Activated naive CD4-positive, alpha-beta T cell treated with anti-CD3 and anti-CD28 coated beads, Interleukin-2, amount 10 ng/mL, durations not matched to agents 7 days and 5 days (primary cell): Measurements from ENCODE around the gene IL1RAPL1.

Experiments
- CTCF ChIA-PET: fragments of 350-600 bp; sonication (Branson Sonifier 250); formaldehyde crosslinking; loops from one replicate; lab custom pipeline; 2021; ENCODE audit warnings: antibody characterized with exemption; lab: Charles Lee
- DNase-seq: peaks from one replicate; pipeline ENCODE4 v3.0.0-alpha.2; 2020
- H3K27ac Mint-ChIP-seq: one replicate; pipeline ENCODE4 v1.8.0; 2021; ENCODE audit warnings: mild to moderate bottlenecking, moderate library complexity, mixed read lengths
- H3K27me3 Mint-ChIP-seq: one replicate; pipeline ENCODE4 v1.8.0; 2021; ENCODE audit warnings: mild to moderate bottlenecking, mixed read lengths
- H3K36me3 Mint-ChIP-seq: one replicate; pipeline ENCODE4 v1.8.0; 2021; ENCODE audit warnings: mixed read lengths
- H3K4me1 Mint-ChIP-seq: one replicate; pipeline ENCODE4 v1.8.0; 2021; ENCODE audit warnings: mixed read lengths
- H3K4me3 Mint-ChIP-seq: one replicate; pipeline ENCODE4 v1.8.0; 2021; ENCODE audit warnings: mild to moderate bottlenecking, moderate library complexity, mixed read lengths
- H3K9me3 Mint-ChIP-seq: one replicate; pipeline ENCODE4 v1.8.0; 2021; ENCODE audit warnings: mixed read lengths

Gene IL1RAPL1

GRCh38 chrX:29792335-29792734 lies 1205.1 kb downstream of the IL1RAPL1 start:
- CTCF ChIA-PET = no interaction called here
- Mint-ChIP-seq H3K27me3 (no peaks in the 10 kb centered on the region), H3K9me3 (no peaks in the 10 kb centered on the region), H3K27ac (no peak overlapping the region), H3K4me3 (no peak overlapping the region), H3K4me1 (no peaks in the 10 kb centered on the region), H3K36me3 (no peaks in the 10 kb centered on the region)
- DNase-seq = no peak

GRCh38 chrX:29797156-29797555 lies 1209.9 kb downstream of the IL1RAPL1 start:
- H3K4me1 Mint-ChIP-seq = no peaks in the 10 kb centered on the region
- no peak overlapping the region for H3K27ac Mint-ChIP-seq
- H3K9me3 Mint-ChIP-seq = peaks cover 3% of the 10 kb centered on the region

GRCh38 chrX:29798469-29798868 lies 1211.2 kb downstream of the IL1RAPL1 start:
- no peak for DNase-seq

More at GRCh38 chrX:29797156-29797555, 1209.9 kb downstream of the IL1RAPL1 start:
- DNase-seq = no peak
- Mint-ChIP-seq H3K36me3 (no peaks in the 10 kb centered on the region), H3K4me3 (no peak overlapping the region), H3K27me3 (no peaks in the 10 kb centered on the region)
- CTCF ChIA-PET = no interaction called here

GRCh38 chrX:29813174-29813573 lies 1225.9 kb downstream of the IL1RAPL1 start:
- Mint-ChIP-seq H3K27me3 (no peaks in the 10 kb centered on the region), H3K4me1 (no peaks in the 10 kb centered on the region), H3K27ac (no peak overlapping the region), H3K4me3 (no peak overlapping the region), H3K36me3 (no peaks in the 10 kb centered on the region), H3K9me3 (no peaks in the 10 kb centered on the region)
- DNase-seq = no peak
- CTCF ChIA-PET = no interaction called here

More at GRCh38 chrX:29798469-29798868, 1211.2 kb downstream of the IL1RAPL1 start:
- Mint-ChIP-seq H3K9me3 (peaks cover 3% of the 10 kb centered on the region), H3K36me3 (no peaks in the 10 kb centered on the region), H3K4me3 (no peak overlapping the region), H3K27ac (no peak overlapping the region), H3K4me1 (no peaks in the 10 kb centered on the region), H3K27me3 (no peaks in the 10 kb centered on the region)
- CTCF ChIA-PET = no interaction called here

GRCh38 chrX:29824176-29824906 lies 1237.1 kb downstream of the IL1RAPL1 start:
- no peaks in the 10 kb centered on the region for H3K36me3 Mint-ChIP-seq
- no peak overlapping the region for H3K27ac Mint-ChIP-seq
- no peak overlapping the region for H3K4me3 Mint-ChIP-seq

GRCh38 chrX:29826742-29827141 lies 1239.5 kb downstream of the IL1RAPL1 start:
- H3K9me3 Mint-ChIP-seq = peaks cover 2% of the 10 kb centered on the region
- no peaks in the 10 kb centered on the region for H3K27me3 Mint-ChIP-seq
- no peak overlapping the region for H3K27ac Mint-ChIP-seq
- H3K4me1 Mint-ChIP-seq = no peaks in the 10 kb centered on the region
- no peaks in the 10 kb centered on the region for H3K36me3 Mint-ChIP-seq
- CTCF ChIA-PET = no interaction called here
- no peak overlapping the region for H3K4me3 Mint-ChIP-seq
- no peak for DNase-seq

More at GRCh38 chrX:29824176-29824906, 1237.1 kb downstream of the IL1RAPL1 start:
- DNase-seq = no peak
- CTCF ChIA-PET = no interaction called here
- peaks cover 2% of the 10 kb centered on the region for H3K9me3 Mint-ChIP-seq
- no peaks in the 10 kb centered on the region for H3K4me1 Mint-ChIP-seq
- H3K27me3 Mint-ChIP-seq = no peaks in the 10 kb centered on the region

GRCh38 chrX:29834311-29834710 lies 1247.1 kb downstream of the IL1RAPL1 start:
- Mint-ChIP-seq H3K9me3 (no peaks in the 10 kb centered on the region), H3K27ac (no peak overlapping the region), H3K4me3 (no peak overlapping the region), H3K36me3 (no peaks in the 10 kb centered on the region), H3K4me1 (no peaks in the 10 kb centered on the region), H3K27me3 (no peaks in the 10 kb centered on the region)
- CTCF ChIA-PET = no interaction called here
- DNase-seq = no peak

- H3K4me1 Mint-ChIP-seq = no peaks in the 10 kb centered on the region
- no peaks in the 10 kb centered on the region for H3K36me3 Mint-ChIP-seq
- H3K27ac Mint-ChIP-seq = no peak overlapping the region
- H3K9me3 Mint-ChIP-seq = no peaks in the 10 kb centered on the region
- CTCF ChIA-PET = no interaction called here
- no peak overlapping the region for H3K4me3 Mint-ChIP-seq
- no peak for DNase-seq
- H3K27me3 Mint-ChIP-seq = no peaks in the 10 kb centered on the region
These were observed 1247.5 kb downstream of the IL1RAPL1 start for GRCh38 chrX:29834764-29835163.

- DNase-seq = no peak
- H3K4me3 Mint-ChIP-seq = no peak overlapping the region
- no peaks in the 10 kb centered on the region for H3K27me3 Mint-ChIP-seq
- no peak overlapping the region for H3K27ac Mint-ChIP-seq
- H3K4me1 Mint-ChIP-seq = no peaks in the 10 kb centered on the region
- CTCF ChIA-PET = no interaction called here
- H3K36me3 Mint-ChIP-seq = no peaks in the 10 kb centered on the region
- peaks cover 2% of the 10 kb centered on the region for H3K9me3 Mint-ChIP-seq
These were observed 1254.5 kb downstream of the IL1RAPL1 start for GRCh38 chrX:29841750-29842149.

- Mint-ChIP-seq H3K27me3 (no peaks in the 10 kb centered on the region), H3K4me1 (no peaks in the 10 kb centered on the region), H3K9me3 (peaks cover 2% of the 10 kb centered on the region), H3K27ac (no peak overlapping the region), H3K4me3 (no peak overlapping the region), H3K36me3 (no peaks in the 10 kb centered on the region)
- CTCF ChIA-PET = no interaction called here
- DNase-seq = no peak
These were observed 1255.3 kb downstream of the IL1RAPL1 start for GRCh38 chrX:29842552-29842951.

- Mint-ChIP-seq H3K27ac (no peak overlapping the region), H3K9me3 (no peaks in the 10 kb centered on the region), H3K4me1 (no peaks in the 10 kb centered on the region), H3K27me3 (no peaks in the 10 kb centered on the region), H3K4me3 (no peak overlapping the region), H3K36me3 (no peaks in the 10 kb centered on the region)
- no peak for DNase-seq
- CTCF ChIA-PET = no interaction called here
These were observed 1264.8 kb downstream of the IL1RAPL1 start for GRCh38 chrX:29851857-29852605.

- Mint-ChIP-seq H3K4me3 (no peak overlapping the region), H3K27ac (no peak overlapping the region), H3K27me3 (no peaks in the 10 kb centered on the region), H3K36me3 (no peaks in the 10 kb centered on the region), H3K4me1 (no peaks in the 10 kb centered on the region), H3K9me3 (no peaks in the 10 kb centered on the region)
- CTCF ChIA-PET = no interaction called here
- no peak for DNase-seq
These were observed 1265.5 kb downstream of the IL1RAPL1 start for GRCh38 chrX:29852767-29853166.

GRCh38 chrX:29858714-29859113 lies 1271.5 kb downstream of the IL1RAPL1 start:
- no peak for DNase-seq
- no peak overlapping the region for H3K4me3 Mint-ChIP-seq
- no peaks in the 10 kb centered on the region for H3K4me1 Mint-ChIP-seq
- no peaks in the 10 kb centered on the region for H3K9me3 Mint-ChIP-seq
- H3K27me3 Mint-ChIP-seq = no peaks in the 10 kb centered on the region
- H3K27ac Mint-ChIP-seq = no peak overlapping the region
- H3K36me3 Mint-ChIP-seq = no peaks in the 10 kb centered on the region
- CTCF ChIA-PET = no interaction called here

GRCh38 chrX:29862126-29862677 lies 1275.0 kb downstream of the IL1RAPL1 start:
- H3K36me3 Mint-ChIP-seq = no peaks in the 10 kb centered on the region
- H3K27me3 Mint-ChIP-seq = no peaks in the 10 kb centered on the region
- no peak overlapping the region for H3K27ac Mint-ChIP-seq
- no peak for DNase-seq
- no peaks in the 10 kb centered on the region for H3K4me1 Mint-ChIP-seq
- no peaks in the 10 kb centered on the region for H3K9me3 Mint-ChIP-seq
- H3K4me3 Mint-ChIP-seq = no peak overlapping the region
- CTCF ChIA-PET = no interaction called here

- H3K36me3 Mint-ChIP-seq = no peaks in the 10 kb centered on the region
- no peaks in the 10 kb centered on the region for H3K4me1 Mint-ChIP-seq
- H3K9me3 Mint-ChIP-seq = no peaks in the 10 kb centered on the region
- no peak for DNase-seq
- CTCF ChIA-PET = no interaction called here
- no peak overlapping the region for H3K4me3 Mint-ChIP-seq
- H3K27me3 Mint-ChIP-seq = no peaks in the 10 kb centered on the region
- no peak overlapping the region for H3K27ac Mint-ChIP-seq
These were observed 1280.7 kb downstream of the IL1RAPL1 start for GRCh38 chrX:29867971-29868370.
